BLaER1 treated with 17β-estradiol and CSF1 and Interleukin-3, amounts not matched to agents 10 nM and 100 nM (cell line): ENCODE measurements around the gene DCAF4.

Experiments
- H3K27ac ChIP-seq, 11 experiments: shearing (Covaris generic); formaldehyde crosslinking; 2 replicates each; pipeline ENCODE4 v1.8.1; 2022
- H3K27me3 ChIP-seq, 11 experiments: shearing (Covaris generic); formaldehyde crosslinking; 2 replicates each; pipeline ENCODE4 v1.8.1; 2022
- H3K36me3 ChIP-seq, 11 experiments: shearing (Covaris generic); formaldehyde crosslinking; 2 replicates each; pipeline ENCODE4 v1.8.1; 2022
- H3K4me1 ChIP-seq, 10 experiments: shearing (Covaris generic); formaldehyde crosslinking; 2 replicates each; pipeline ENCODE4 v1.8.1; 2022
- H3K4me2 ChIP-seq, 11 experiments: shearing (Covaris generic); formaldehyde crosslinking; 2 replicates each; pipeline ENCODE4 v1.8.1; 2022
- H3K4me3 ChIP-seq, 10 experiments: shearing (Covaris generic); formaldehyde crosslinking; 2 replicates each; pipeline ENCODE4 v1.8.1; 2022
- H3K9ac ChIP-seq, 11 experiments: shearing (Covaris generic); formaldehyde crosslinking; 2 replicates each; pipeline ENCODE4 v1.8.1; 2022
- H3K9me3 ChIP-seq, 11 experiments: shearing (Covaris generic); formaldehyde crosslinking; replicated peaks in 1 of 11; 2 replicates each; pipeline ENCODE4 v1.8.1; 2022
- H4K20me1 ChIP-seq, 11 experiments: shearing (Covaris generic); formaldehyde crosslinking; 2 replicates each; pipeline ENCODE4 v1.8.1; 2022
- Cebpa-rat ChIP-seq, 11 experiments: shearing (Covaris generic); IDR thresholded peaks; 2 replicates each; pipeline ENCODE4 v1.8.1; 2022

The DCAF4 gene

GRCh38 chr14:72966038-72966437 is 39.8 kb downstream of the DCAF4 start:
- H3K27me3 ChIP-seq: no peaks in the 10 kb centered on the region
- TF ChIP-seq Cebpa-rat (IDR thresholded peaks at IDR 0.05): no peak
- H3K9me3 ChIP-seq: no peaks in the 10 kb centered on the region
- no peak overlapping the region for H3K9ac ChIP-seq
- H3K27ac ChIP-seq: peak overlapping the region in 6 of 11 experiments; percentile 33 to 60 (median 47); a peak in 7 of 22 replicates
- no peak overlapping the region for H3K4me3 ChIP-seq
- peaks cover 0 to 19% (median 14%) of the 10 kb centered on the region in 10 experiments; a peak in 16 of 20 replicates for H3K4me1 ChIP-seq
- no peaks in the 10 kb centered on the region; a peak in 1 of 22 replicates for H4K20me1 ChIP-seq
- peak overlapping the region in 1 of 11 experiments; percentile 23; a peak in 1 of 22 replicates for H3K4me2 ChIP-seq
- H3K36me3 ChIP-seq: peaks cover 43 to 77% (median 54%) of the 10 kb centered on the region in 11 experiments

- H3K27me3 ChIP-seq: no peaks in the 10 kb centered on the region
- H4K20me1 ChIP-seq: no peaks in the 10 kb centered on the region; a peak in 1 of 22 replicates
- no peak for TF ChIP-seq Cebpa-rat (IDR thresholded peaks at IDR 0.05)
- H3K4me3 ChIP-seq: no peak overlapping the region
- peaks cover 0 to 19% (median 14%) of the 10 kb centered on the region in 10 experiments; a peak in 16 of 20 replicates for H3K4me1 ChIP-seq
- peaks cover 51 to 78% (median 63%) of the 10 kb centered on the region in 11 experiments for H3K36me3 ChIP-seq
- H3K4me2 ChIP-seq: no peak overlapping the region
- no peak overlapping the region for H3K27ac ChIP-seq
- H3K9me3 ChIP-seq: no peaks in the 10 kb centered on the region
- no peak overlapping the region for H3K9ac ChIP-seq
Measured at GRCh38 chr14:72968316-72968715, 42.1 kb downstream of the DCAF4 start.

GRCh38 chr14:72970058-72970630 is 43.9 kb downstream of the DCAF4 start:
- peaks cover 0 to 10% (median 8%) of the 10 kb centered on the region in 10 experiments; a peak in 16 of 20 replicates for H3K4me1 ChIP-seq

GRCh38 chr14:72970824-72971434 is 44.7 kb downstream of the DCAF4 start:
- Histone ChIP-seq H3K27ac (no peak overlapping the region), H3K4me3 (no peak overlapping the region), H4K20me1 (peaks cover 0 to 8% (median 0%) of the 10 kb centered on the region in 11 experiments; a peak in 3 of 22 replicates), H3K4me1 (peaks cover 0 to 3% (median under 1%) of the 10 kb centered on the region in 10 experiments; a peak in 4 of 20 replicates), H3K36me3 (peaks cover 77 to 100% (median 89%) of the 10 kb centered on the region in 11 experiments), H3K27me3 (no peaks in the 10 kb centered on the region), H3K9me3 (no peaks in the 10 kb centered on the region), H3K9ac (no peak overlapping the region), H3K4me2 (no peak overlapping the region)
- no peak for TF ChIP-seq Cebpa-rat (IDR thresholded peaks at IDR 0.05)

More at GRCh38 chr14:72970058-72970630, 43.9 kb downstream of the DCAF4 start:
- TF ChIP-seq Cebpa-rat (IDR thresholded peaks at IDR 0.05): no peak
- peaks cover 0 to 8% (median 0%) of the 10 kb centered on the region in 11 experiments; a peak in 3 of 22 replicates for H4K20me1 ChIP-seq
- H3K4me2 ChIP-seq: no peak overlapping the region
- H3K27me3 ChIP-seq: no peaks in the 10 kb centered on the region
- no peak overlapping the region for H3K9ac ChIP-seq
- no peaks in the 10 kb centered on the region for H3K9me3 ChIP-seq
- no peak overlapping the region for H3K27ac ChIP-seq
- H3K4me3 ChIP-seq: no peak overlapping the region
- peaks cover 69 to 92% (median 81%) of the 10 kb centered on the region in 11 experiments for H3K36me3 ChIP-seq

- Histone ChIP-seq H3K4me2 (no peak overlapping the region), H3K9me3 (no peaks in the 10 kb centered on the region), H3K9ac (no peak overlapping the region), H3K27me3 (no peaks in the 10 kb centered on the region), H3K36me3 (peaks cover 95 to 100% (median 99%) of the 10 kb centered on the region in 11 experiments), H3K4me3 (no peak overlapping the region), H4K20me1 (peaks cover 0 to 27% (median 0%) of the 10 kb centered on the region in 11 experiments; a peak in 5 of 22 replicates), H3K4me1 (no peaks in the 10 kb centered on the region), H3K27ac (no peak overlapping the region)
- TF ChIP-seq Cebpa-rat (IDR thresholded peaks at IDR 0.05): no peak
Measured at GRCh38 chr14:72974661-72975060, 48.4 kb downstream of the DCAF4 start.

- Histone ChIP-seq H3K9me3 (no peaks in the 10 kb centered on the region), H3K27ac (no peak overlapping the region), H3K4me1 (no peaks in the 10 kb centered on the region), H3K9ac (no peak overlapping the region), H3K27me3 (no peaks in the 10 kb centered on the region), H3K36me3 (peaks cover 94 to 100% (median 99%) of the 10 kb centered on the region in 11 experiments), H4K20me1 (peaks cover 0 to 38% (median 0%) of the 10 kb centered on the region in 11 experiments; a peak in 5 of 22 replicates), H3K4me2 (no peak overlapping the region), H3K4me3 (no peak overlapping the region)
- TF ChIP-seq Cebpa-rat (IDR thresholded peaks at IDR 0.05): no peak
Measured at GRCh38 chr14:72975770-72976169, 49.5 kb downstream of the DCAF4 start.

- Histone ChIP-seq H3K4me3 (no peak overlapping the region), H3K9me3 (peaks cover 0 to 3% (median 1%) of the 10 kb centered on the region in 11 experiments; a peak in 6 of 22 replicates), H3K36me3 (peaks cover 80 to 95% (median 93%) of the 10 kb centered on the region in 11 experiments), H3K4me1 (no peaks in the 10 kb centered on the region), H3K27ac (no peak overlapping the region), H3K4me2 (no peak overlapping the region), H4K20me1 (peaks cover 0 to 62% (median 2%) of the 10 kb centered on the region in 11 experiments; a peak in 7 of 22 replicates), H3K9ac (no peak overlapping the region), H3K27me3 (no peaks in the 10 kb centered on the region)
- TF ChIP-seq Cebpa-rat (IDR thresholded peaks at IDR 0.05): no peak
Measured at GRCh38 chr14:72978856-72979255, 52.6 kb downstream of the DCAF4 start.

- Histone ChIP-seq H3K36me3 (peaks cover 80 to 95% (median 92%) of the 10 kb centered on the region in 11 experiments), H3K4me1 (no peaks in the 10 kb centered on the region), H3K4me2 (no peak overlapping the region), H3K27ac (no peak overlapping the region), H3K9ac (no peak overlapping the region), H4K20me1 (peaks cover 0 to 72% (median 2%) of the 10 kb centered on the region in 11 experiments; a peak in 7 of 22 replicates), H3K9me3 (peaks cover 0 to 10% (median 4%) of the 10 kb centered on the region in 11 experiments; a peak in 7 of 22 replicates), H3K4me3 (no peak overlapping the region), H3K27me3 (no peaks in the 10 kb centered on the region)
- no peak for TF ChIP-seq Cebpa-rat (IDR thresholded peaks at IDR 0.05)
Measured at GRCh38 chr14:72980863-72981262, 54.6 kb downstream of the DCAF4 start.

GRCh38 chr14:72982146-72982708 is 56.0 kb downstream of the DCAF4 start:
- no peaks in the 10 kb centered on the region for H3K4me1 ChIP-seq
- no peak overlapping the region for H3K4me2 ChIP-seq
- peaks cover 0 to 10% (median 4%) of the 10 kb centered on the region in 11 experiments; a peak in 7 of 22 replicates for H3K9me3 ChIP-seq
- no peak overlapping the region for H3K4me3 ChIP-seq
- no peak for TF ChIP-seq Cebpa-rat (IDR thresholded peaks at IDR 0.05)
- no peak overlapping the region for H3K9ac ChIP-seq
- H3K36me3 ChIP-seq: peaks cover 81 to 95% (median 92%) of the 10 kb centered on the region in 11 experiments
- peaks cover 0 to 84% (median 2%) of the 10 kb centered on the region in 11 experiments; a peak in 7 of 22 replicates for H4K20me1 ChIP-seq
- no peaks in the 10 kb centered on the region for H3K27me3 ChIP-seq
- H3K27ac ChIP-seq: no peak overlapping the region
